HG02678 (cell line): Measurements from ENCODE around the gene HDDC3.

Experiments used
- ATAC-seq: cut with Tn5 transposase; IDR thresholded peaks from one replicate; pipeline ENCODE4 v1.9.1; 2021; ENCODE audit warnings: mild to moderate bottlenecking, moderate library complexity; ENCODE audit not compliant: unreplicated experiment

HDDC3 gene

DNA sequence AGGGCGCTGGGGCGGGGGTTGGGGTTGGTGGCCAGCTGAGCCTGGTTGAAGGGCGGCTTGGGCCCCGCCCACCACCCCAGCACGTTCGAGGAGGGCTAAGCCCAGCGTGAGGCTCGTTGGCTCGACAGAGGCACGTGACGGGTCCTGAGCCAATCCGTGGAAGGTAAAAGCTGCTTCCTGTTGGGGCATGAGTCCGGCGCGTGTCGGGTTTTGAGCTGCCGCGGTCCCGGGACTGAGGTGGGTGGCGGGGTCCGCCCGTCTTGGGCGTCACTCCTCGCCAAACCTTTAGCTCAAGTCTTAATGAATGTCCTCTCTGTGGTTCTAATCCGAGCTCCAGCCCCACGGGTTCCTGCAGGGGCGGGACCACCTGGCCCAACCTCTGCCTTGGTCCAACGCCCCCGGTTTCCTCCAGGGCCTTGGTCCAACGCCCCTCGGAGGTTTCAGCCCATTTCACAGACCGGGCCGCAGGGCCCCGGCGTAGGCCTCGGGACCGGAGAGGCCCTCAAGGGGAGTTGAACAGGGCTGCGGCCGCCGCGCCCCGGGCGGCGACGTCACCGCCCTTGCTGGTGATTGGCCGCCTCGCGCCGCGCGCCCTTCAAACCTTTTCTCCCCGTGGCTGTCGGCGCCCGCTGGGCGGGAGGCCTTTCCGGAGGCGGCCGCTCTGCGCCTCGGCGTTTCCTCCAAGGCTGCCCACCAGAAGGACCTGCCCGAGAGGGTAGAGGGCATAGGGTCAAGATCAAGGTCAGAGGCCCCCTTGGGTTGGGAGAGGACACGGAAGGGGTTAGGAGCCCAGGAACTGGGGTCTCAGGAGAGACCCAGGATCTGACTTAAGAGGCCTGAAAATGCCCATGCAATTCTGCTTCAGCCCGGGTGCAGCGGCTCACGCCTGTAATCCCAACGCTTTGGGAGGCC is 22.6 kb upstream of the HDDC3 start, which contains the start of gene RCCD1:
RCCD1 (plus strand) TSS at position 173 of the 912 bp plus-strand sequence. CDS start 1,851 bp downstream, outside the sequence.
- peak; percentile 91 for ATAC-seq

DNA sequence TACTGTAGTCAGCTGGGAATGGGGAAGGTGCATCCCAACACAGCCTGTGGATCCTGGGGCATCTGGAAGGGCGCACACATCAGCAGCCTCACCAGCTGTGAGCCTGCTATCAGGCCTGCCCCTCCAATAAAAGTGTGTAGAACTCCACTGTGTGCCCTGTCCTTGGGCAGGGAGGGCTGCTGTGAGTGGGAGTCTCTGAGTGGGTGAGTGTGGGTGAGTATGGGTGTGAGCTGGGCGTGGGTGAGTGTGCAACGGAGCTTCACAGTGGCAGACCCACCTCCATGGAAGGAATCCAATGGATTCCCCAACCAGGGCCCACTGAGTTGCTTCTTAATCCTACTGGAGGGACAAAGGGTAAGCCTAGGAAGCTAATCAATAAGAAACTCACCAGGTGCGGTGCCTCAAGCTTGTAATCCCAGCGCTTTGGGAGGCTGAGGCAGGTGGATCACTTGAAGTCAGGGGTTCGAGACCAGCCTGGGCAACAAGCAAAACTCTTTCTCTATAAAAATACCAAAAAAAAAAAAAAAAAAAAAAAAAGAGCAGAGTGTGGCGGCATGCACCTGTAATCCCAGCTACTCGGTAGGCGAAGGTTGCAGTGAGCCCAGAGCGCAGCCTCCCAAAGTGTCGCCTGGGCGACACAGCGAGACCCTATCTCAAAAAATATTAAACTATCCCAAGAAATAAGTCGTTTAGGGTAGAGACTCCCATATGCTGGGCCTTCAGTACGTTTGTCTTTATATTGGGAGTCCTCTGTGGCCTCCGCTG is 21.8 kb upstream of the HDDC3 start:
- no peak for ATAC-seq

DNA sequence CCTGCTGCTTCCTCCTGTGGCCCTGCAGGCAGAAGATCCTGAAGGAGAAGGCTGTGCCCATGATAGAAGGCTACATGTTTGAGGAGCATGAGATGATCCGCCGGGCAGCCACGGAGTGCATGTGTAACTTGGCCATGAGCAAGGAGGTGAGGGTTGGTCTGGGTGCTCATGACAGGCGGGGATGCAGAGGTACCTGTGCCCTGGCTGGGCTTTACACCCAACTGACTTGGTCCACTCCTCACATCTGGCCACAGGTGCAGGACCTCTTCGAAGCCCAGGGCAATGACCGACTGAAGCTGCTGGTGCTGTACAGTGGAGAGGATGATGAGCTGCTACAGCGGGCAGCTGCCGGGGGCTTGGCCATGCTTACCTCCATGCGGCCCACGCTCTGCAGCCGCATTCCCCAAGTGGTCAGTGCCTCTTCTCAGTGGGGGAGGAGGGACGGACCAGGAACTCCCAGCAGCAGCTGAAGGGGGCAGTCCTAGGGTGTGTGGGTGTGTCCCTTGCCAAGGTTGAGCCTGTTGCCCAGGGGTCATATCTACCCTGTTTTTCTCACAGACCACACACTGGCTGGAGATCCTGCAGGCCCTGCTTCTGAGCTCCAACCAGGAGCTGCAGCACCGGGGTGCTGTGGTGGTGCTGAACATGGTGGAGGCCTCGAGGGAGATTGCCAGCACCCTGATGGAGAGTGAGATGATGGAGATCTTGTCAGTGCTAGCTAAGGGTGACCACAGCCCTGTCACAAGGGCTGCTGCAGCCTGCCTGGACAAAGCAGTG is 20.7 kb upstream of the HDDC3 start:
- ATAC-seq: no peak

DNA sequence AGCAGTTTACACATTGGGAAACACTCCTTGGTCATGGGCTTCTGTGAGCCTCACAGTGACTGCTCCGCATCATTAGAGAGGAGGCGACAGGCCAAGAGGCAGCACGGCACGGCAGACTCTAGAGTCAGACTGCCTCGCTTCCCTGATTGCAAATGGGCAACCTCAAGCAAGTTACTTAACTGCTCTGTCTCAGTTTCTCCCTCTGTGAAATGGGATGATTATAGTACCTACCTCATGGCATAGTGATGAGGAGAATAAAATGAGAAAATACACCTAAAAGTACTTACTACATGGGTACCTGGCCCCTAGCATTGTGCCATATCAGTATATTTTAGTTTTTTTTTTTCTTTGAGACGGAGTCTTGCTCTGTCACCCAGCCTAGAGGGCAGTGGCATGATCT is 18.3 kb upstream of the HDDC3 start:
- ATAC-seq: no peak

DNA sequence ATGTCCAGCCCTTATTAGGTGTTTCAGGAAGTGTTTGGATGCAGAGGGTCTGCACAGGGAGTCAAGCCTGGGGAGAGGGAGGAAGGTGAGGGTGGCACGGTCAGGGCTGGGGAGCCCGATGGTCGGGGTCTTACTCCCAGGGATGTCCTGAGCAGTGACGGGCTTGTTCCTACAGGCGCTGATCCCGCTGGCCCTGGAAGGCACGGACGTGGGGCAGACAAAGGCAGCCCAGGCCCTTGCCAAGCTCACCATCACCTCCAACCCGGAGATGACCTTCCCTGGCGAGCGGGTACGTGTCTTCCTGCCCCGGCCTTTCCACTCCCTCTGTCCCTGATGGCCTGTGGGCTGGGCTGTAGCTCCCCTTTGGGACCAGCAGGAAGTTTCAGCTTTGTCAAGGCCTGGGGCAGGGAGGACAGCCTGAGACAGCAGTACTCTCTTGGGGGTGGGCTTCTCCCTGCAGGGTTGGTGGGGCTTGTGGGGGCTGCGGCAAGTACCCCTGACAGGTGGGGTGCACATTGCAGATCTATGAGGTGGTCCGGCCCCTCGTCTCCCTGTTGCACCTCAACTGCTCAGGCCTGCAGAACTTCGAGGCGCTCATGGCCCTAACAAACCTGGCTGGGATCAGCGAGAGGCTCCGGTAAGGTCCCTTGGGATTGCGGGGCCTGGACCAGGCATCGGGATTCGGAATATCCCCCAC is 17.8 kb upstream of the HDDC3 start:
- ATAC-seq: no peak

DNA sequence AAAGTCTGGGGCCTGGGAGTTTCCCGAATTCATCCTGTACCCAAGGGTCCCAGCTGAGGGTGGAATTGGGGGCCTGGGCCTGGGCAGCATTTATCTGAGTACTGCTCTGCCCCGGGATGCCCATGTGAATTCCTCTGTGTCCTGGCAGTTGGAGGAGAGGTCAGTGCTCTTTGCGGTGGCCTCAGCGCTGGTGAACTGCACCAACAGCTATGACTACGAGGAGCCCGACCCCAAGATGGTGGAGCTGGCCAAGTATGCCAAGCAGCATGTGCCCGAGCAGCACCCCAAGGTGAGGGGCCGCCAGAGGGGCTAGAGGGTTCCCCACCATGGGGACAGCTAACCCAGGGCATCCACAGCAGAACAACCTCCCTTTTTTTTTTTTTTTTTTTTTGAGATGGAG is 16.2 kb upstream of the HDDC3 start:
- no peak for ATAC-seq

DNA sequence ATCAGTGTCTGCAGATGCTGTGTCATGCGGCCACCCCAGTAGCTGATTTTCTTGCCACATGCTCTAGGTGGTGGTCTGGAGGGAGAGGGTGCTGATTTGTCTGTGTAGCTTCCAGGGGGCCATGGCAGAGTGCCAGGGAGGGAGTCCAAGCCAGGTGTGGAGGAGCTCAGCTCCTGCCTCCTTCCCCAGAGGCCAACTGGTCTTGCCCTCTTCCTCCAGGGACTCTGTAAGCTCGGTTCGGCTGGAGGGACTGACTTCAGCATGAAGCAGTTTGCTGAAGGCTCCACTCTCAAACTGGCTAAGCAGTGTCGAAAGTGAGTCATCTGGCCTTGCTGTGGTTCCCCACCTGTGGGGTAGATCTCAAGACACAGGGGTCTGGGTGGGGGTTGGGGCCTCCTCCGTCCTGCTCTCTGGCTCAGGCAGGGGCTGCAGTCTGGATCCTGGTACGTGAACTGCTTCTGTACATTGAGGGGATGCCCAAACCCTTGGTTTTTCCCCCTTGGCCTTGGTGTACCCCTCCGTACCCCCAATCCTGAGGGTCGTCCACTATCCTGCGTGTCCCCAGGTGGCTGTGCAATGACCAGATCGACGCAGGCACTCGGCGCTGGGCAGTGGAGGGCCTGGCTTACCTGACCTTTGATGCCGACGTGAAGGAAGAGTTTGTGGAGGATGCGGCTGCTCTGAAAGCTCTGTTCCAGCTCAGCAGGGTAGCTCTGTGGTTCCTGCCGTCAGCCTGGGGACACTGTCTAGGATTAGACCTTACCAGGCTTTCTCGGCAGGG is 15.4 kb upstream of the HDDC3 start:
- no peak for ATAC-seq

DNA sequence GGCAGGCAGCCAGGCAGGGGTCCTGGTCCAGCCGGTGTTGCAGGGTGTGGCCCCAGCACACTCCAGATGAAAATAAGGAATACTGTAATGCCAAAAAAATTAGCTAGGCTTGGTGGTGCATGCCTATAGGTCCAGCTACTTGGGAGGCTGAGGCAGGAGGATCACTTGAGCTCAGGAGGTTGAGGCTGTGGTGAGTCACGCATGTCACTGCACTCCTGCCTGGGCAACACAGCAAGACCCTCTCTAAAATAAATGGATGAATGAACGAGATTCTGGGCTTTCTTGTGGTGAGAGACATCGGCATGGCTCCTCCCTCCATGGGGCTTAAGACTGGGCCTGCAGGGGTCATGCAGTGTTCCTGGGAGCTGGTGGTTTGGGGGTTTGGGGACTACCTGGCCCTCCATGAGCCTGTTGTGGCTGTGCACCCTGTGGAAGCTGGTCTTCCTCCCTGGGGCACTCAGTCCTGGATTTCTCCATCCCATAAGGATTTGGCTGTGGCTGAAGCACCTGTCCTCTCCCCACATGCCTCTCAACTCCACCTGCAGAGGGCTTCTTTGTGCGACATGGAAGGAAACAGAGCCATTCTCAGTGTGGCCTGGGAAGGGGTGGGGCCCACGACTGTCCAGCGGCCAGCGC is 14.7 kb upstream of the HDDC3 start:
- no peak for ATAC-seq

DNA sequence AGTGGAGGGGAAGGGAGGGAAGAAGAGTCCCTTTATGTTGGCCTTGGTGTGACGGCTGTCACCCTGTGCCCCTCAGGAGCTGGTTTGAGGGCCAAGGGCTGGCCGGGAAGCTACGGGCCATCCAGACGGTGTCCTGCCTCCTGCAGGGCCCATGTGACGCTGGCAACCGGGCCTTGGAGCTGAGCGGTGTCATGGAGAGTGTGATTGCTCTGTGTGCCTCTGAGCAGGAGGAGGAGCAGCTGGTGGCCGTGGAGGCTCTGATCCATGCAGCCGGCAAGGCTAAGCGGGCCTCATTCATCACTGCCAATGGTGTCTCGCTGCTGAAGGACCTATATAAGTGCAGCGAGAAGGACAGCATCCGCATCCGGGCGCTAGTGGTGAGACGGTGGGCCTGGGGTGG is 14.2 kb upstream of the HDDC3 start:
- ATAC-seq: no peak

DNA sequence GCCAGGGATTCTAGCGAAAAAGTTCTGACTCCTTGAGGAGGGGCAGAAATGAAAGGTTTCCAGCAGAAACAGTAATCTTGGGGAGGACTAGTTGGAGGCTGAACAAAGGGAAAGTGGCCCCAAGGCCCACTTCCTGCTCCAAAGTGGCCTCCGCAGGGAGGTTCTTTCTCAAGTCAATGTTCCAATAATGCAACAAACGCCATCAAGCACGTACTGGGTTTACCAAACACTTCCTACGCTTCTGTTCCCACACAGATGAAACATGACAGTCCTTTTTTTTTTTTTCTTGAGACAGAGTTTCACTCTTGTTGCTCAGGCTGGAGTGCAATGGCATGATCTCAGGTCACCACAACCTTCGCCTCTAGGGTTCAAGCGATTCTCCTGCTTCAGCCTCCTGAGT is 12.7 kb upstream of the HDDC3 start:
- no peak for ATAC-seq

DNA sequence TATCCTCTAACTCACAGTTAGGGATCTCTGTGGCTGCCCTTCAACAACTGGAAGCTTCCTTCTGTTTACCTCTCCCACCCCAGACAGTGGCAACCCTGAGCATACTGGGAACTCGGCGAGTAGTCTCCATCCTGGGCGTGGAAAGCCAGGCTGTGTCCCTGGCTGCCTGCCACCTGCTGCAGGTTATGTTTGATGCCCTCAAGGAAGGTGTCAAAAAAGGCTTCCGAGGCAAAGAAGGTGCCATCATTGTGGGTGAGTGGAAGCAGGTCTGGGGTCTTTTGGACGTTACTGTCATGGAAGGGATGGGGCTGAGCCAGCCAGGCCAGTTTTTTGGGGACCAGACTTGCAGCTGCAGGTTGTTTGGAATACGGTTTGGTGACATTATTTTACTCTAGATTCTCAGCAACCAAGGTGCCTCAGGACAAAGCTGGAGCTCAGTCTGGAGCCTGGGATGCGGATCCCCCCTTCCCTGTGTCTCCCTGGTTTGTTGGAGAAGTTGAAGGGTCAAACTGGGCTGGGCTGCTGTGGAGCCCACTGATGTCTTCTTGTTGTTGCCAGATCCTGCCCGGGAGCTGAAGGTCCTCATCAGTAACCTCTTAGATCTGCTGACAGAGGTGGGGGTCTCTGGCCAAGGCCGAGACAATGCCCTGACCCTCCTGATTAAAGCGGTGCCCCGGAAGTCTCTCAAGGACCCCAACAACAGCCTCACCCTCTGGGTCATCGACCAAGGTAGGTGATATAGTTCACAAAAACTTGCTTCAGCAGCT is 10.2 kb upstream of the HDDC3 start:
- ATAC-seq: no peak

DNA sequence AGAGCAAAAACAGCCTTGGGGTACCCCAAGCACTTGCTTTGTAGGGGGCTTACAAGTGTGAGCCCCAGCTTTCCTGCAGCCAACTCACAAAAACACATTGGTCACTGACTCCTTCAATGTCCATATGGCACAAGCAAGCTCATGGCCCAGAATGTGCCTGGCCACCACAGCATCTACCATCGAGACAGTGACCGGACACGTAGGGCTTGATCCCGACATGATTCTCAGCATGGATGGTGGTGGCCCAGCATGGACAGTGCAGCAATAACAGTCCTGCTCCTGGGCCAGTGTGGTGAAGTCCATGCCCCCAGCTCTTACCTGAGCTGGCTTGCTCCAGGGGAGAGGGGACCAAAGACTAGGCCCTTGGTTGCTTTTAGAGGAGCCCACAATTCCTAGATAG is 8.7 kb upstream of the HDDC3 start:
- ATAC-seq: no peak

DNA sequence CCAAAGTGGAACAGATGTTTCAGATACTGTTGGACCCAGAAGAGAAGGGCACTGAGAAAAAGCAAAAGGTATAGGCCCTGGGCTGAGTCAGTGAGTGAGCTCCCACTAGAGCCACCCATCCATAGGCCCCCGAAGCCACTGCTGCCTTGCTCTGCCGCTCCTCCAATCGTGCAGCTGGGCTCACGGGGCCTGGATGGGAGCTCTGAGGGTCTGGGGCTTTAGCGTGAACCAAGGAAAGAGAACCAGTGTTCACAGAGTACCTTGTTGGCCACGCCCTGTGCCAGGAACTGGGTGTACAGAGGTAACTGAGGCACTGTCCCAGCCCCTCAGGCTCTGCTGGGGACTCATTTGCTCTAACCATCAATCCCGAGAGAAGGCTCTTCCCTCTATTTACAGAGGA is 7.4 kb upstream of the HDDC3 start:
- ATAC-seq: no peak

DNA sequence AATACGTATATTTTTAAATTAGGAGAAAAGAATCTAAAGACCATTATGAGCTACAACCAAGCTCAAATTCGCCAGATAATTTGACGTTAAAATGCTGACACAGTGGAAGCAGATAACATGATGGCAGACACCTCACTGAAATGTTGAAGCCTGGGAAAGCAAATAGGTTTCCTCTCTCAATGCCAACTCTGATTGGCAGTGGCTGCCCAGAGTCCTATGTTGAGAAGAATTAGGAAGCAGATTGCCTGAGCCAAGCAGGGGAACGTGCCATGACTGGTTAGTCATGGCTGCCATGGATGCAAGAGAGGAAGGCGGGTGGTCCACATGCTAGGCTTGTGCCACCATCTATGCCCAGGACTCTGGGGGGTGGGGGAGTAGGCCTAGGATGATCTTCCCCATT is 5.9 kb upstream of the HDDC3 start:
- ATAC-seq: no peak

DNA sequence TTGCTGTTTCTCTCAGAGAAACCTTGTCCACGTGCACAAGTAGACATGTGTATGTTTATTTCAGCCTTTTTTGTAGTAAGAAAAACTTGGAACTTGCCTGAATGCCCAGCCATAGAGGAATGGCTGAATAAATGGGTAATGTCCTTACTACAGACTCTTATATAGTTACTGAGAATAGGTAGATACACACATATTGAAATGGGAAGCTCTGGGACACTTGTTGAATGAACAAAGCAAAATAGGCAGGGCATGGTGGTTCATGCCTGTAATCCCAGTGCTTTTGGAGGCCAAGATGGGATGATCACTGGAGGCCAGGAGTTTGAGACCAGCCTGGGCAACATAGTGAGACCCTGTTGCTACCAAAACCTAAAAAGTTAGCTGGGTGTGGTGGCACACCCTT is 4.5 kb upstream of the HDDC3 start:
- ATAC-seq: no peak

DNA sequence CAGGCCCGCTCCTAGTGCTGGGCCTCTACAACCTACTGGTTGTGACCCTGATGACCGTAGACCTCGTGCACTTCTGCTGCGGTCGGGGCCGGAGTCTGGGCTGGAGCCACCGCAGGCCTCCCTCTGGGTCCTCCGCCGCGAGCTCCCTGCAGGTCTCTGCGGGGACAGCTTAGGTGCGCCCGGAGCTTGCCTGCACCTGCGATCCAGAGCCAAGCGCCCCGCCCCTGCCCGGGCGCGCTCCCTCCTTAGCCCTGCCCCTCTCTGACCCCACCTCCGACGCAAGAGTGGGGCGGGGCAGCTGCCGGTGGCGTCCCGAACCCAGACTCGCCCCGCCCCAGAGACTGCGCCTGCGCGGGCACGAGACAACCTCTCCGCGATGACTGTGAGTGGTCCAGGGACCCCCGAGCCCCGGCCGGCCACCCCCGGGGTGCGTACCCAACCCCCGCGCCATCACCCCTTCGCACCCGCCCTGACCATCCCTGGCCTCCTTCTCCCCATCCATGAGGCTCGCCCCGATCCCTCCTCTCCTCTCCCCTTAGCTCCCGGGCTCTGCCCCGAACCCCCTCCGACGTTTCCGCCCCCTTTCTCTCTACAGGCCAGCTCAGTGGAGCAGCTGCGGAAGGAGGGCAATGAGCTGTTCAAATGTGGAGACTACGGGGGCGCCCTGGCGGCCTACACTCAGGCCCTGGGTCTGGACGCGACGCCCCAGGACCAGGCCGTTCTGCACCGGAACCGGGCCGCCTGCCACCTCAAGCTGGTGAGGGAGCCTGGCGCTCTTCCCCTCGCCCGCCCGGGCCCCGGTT is 2.8 kb upstream of the HDDC3 start, which contains the start of gene UNC45A:
UNC45A (plus strand) TSS at position 337 of the 803 bp plus-strand sequence; CDS start at position 377, 40 bp downstream.
- ATAC-seq: peak; percentile 65

DNA sequence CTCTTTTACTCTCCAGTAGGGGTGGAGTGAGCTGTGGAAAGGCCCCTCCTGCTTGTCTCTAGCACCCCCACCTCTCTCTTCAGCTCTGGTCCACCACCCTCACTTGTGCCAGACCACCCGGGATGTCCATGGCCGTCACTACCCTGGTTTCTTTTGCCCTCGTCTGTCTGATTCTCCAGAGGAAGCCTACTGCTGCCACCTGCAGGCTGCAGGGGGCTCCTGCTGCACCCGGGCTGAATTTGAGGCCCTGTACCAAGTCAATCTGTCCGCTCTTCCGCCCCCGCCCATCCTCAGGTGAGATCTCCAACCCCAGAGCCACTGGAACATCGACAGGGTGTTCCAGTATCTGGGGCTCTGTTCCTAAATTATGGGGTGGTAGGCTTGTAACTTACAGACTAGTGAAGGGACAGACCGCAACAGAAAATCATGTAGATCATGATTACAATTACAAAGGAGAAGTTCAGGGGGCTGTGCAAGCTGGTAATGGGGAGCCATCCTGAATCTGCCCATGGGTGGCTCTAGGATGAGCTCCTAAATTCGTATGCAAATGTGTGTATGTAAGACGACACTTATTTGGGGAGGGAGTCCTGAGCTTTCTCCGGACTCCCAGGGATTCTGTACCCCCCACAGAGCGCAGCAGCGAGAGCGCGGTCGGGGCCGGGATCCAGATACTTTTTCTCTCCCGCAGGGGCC is 2.1 kb upstream of the HDDC3 start:
- ATAC-seq: peak; percentile 31
